Lung (tissue), 12 donors: ENCODE results near the gene KIF20A. TPM values are rescaled to one million over a fixed set of nuclear protein-coding genes. Genes with fewer than 3 reads are reported as not detected.

ENCODE experiments used
- ATAC-seq: fragments of 200-7000 bp; cut with Tn5 transposase; one replicate; pipeline ENCODE4 v1.9.1; 2020; ENCODE audit warnings: moderate number of reproducible peaks; ENCODE audit not compliant: insufficient read depth, low FRiP score
- DNase-seq, 3 donors: peaks; one replicate each; pipeline ENCODE4 v3.0.0-alpha.2; 2013 to 2017
- H3K27ac ChIP-seq, 2 donors: one replicate each; pipeline ENCODE4 v1.5.1; 2013; ENCODE audit warnings: mild to moderate bottlenecking in 2 of 2, moderate library complexity in 2 of 2, control low read depth in 1 of 2, inconsistent platforms in 1 of 2, low read depth in 1 of 2, low read length in 1 of 2
- H3K27me3 ChIP-seq, 3 donors: one replicate each; pipeline ENCODE4 v1.5.1; 2013; ENCODE audit warnings: low read length in 2 of 3; ENCODE audit not compliant: control insufficient read depth in 3 of 3, insufficient read depth in 3 of 3
- H3K36me3 ChIP-seq, 4 donors: one replicate each; pipeline ENCODE4 v1.5.1; 2013; ENCODE audit warnings: low read length in 4 of 4, mild to moderate bottlenecking in 1 of 4, moderate library complexity in 1 of 4; ENCODE audit not compliant: control insufficient read depth in 4 of 4, insufficient read depth in 4 of 4
- H3K4me1 ChIP-seq, 5 donors: one replicate each; pipeline ENCODE4 v1.5.1; 2013; ENCODE audit warnings: low read length in 5 of 5, mild to moderate bottlenecking in 2 of 5, moderate library complexity in 1 of 5; ENCODE audit not compliant: control insufficient read depth in 5 of 5, insufficient read depth in 5 of 5
- H3K4me3 ChIP-seq: one replicate; pipeline ENCODE4 v1.5.1; 2013; ENCODE audit warnings: mild to moderate bottlenecking, control low read depth, moderate library complexity
- H3K9ac ChIP-seq, 2 donors: one replicate each; pipeline ENCODE4 v1.5.1; 2013; ENCODE audit warnings: low read length in 2 of 2, control low read depth in 1 of 2; ENCODE audit not compliant: insufficient read depth in 1 of 2
- H3K9me3 ChIP-seq, 4 donors: one replicate each; pipeline ENCODE4 v1.5.1; 2013; ENCODE audit warnings: low read length in 3 of 4, mild to moderate bottlenecking in 1 of 4, moderate library complexity in 1 of 4; ENCODE audit not compliant: control insufficient read depth in 4 of 4, insufficient read depth in 3 of 4
- WGBS, 2 donors: extraction: QIAGEN DNeasy Blood & Tissue Kit; methylation state at CpG; one replicate each; pipeline ENCODE4 v1.1.7; 2013; 5-methylcytosine and 5-hydroxymethylcytosine counted together
- polyA plus RNA-seq, 2 donors: library from polyadenylated mRNA; stranded (reverse); fragments of 200-250 nt; gene quantifications; one replicate each; pipeline ENCODE4 v1.2.1, GENCODE V29; 2013
- total RNA-seq, 2 donors: library from RNA; depleted of rRNA in 1 of 2; stranded (reverse); fragments of >200 nt in 1 of 2; gene quantifications; one replicate each; pipeline ENCODE4 v1.2.1, GENCODE V29; 2014 to 2021
- TF ChIP-seq, protein P1 (sequence below): IDR thresholded peaks from 2 replicates; pipeline ENCODE4 v1.5.1; 2012; ENCODE audit warnings: mild to moderate bottlenecking; ENCODE audit errors: control extremely low read depth, extremely low read depth
- donor health status: control.
- donor health status: control.
- donor health status: Bipolar disorder and iron deficiency.
- donor health status: healthy.
- donor health status: DM: yes; HTN: yes; CAD: no.

KIF20A gene
- total and polyA plus RNA-seq, 4 donors: 1.1 to 8.0 (median 1.7) TPM

DNA sequence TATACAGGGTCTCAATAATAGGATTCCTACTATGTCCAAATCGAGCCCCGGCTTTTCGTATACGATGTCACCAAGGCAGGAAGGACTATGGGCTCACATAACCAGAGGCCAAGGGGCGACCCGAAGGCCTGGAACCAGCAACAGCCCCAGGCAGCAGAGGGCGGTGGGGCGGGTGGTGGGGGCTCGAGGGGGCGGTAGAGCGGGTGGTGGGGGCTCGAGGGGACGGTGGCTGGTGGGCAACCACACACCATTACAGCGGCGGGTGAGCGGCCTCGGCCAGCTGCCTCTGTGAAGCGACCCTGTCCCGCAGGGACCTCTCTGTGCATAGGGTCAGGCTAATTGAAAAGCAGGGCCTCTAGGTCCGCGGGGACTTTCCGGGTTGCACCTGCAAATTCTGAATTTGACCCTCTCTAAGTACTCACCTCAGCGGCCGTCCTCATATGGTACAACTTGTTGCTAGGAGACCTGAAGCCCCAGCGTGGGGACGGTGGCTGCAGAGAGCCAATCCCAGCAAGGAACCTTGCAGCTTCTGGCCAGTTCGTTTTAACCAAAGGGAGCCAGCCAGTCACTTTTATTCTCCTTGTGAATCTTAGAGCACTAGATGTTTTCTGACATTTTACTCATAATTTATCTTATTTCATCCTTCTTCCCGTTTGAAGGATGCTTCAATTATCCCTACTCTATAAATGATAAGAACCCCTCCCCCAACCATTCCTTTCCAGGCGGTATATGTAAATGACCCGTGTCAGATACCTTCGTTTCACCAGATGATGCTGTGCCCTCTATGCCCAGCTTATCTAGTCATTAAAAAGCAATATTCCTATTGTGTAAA lies 39.7 kb upstream of the KIF20A start, which contains the start of gene NME5:
Gene NME5 (minus strand): TSS at position 480 of the 832 bp plus-strand sequence. CDS start 648 bp downstream, outside the sequence.
- peak; percentile 77 for ATAC-seq
- WGBS, 2 donors: 7 to 9% methylated on average over 31 of the region's 31 CpGs

DNA sequence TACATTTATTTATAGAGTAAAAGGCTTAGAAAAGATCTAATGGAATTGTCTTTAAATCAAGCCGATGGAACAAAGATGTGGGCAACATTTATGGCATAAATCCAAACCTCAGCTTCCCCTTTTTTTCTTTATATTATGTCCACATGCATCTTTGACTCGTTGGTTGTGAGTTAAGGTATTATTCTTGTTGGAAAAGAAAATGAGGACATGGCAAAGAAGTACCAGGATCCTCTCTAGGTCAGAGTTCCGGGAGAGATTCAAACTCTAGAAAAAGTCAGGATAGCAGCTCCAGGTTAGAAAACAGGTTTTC lies 39.2 kb upstream of the KIF20A start:
- TF ChIP-seq, protein P1, sequence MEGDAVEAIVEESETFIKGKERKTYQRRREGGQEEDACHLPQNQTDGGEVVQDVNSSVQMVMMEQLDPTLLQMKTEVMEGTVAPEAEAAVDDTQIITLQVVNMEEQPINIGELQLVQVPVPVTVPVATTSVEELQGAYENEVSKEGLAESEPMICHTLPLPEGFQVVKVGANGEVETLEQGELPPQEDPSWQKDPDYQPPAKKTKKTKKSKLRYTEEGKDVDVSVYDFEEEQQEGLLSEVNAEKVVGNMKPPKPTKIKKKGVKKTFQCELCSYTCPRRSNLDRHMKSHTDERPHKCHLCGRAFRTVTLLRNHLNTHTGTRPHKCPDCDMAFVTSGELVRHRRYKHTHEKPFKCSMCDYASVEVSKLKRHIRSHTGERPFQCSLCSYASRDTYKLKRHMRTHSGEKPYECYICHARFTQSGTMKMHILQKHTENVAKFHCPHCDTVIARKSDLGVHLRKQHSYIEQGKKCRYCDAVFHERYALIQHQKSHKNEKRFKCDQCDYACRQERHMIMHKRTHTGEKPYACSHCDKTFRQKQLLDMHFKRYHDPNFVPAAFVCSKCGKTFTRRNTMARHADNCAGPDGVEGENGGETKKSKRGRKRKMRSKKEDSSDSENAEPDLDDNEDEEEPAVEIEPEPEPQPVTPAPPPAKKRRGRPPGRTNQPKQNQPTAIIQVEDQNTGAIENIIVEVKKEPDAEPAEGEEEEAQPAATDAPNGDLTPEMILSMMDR: no peak
- no peak for DNase-seq
- no peak overlapping the region for H3K27ac ChIP-seq
- H3K9ac ChIP-seq: no peak overlapping the region
- H3K4me1 ChIP-seq: peaks cover 0 to 3% (median 0%) of the 10 kb centered on the region in 5 donors
- H3K36me3 ChIP-seq: no peaks in the 10 kb centered on the region
- no peak overlapping the region for H3K4me3 ChIP-seq
- WGBS, 2 donors: 36 to 53% methylated on average over 3 of the region's 3 CpGs
- no peak for ATAC-seq
- H3K9me3 ChIP-seq: no peaks in the 10 kb centered on the region
- no peaks in the 10 kb centered on the region for H3K27me3 ChIP-seq

More for the DNA sequence above, 39.7 kb upstream of the KIF20A start, which contains the start of gene NME5:
- TF ChIP-seq, protein P1: no peak
- H3K9ac ChIP-seq: peak within 1 kb of the TSS; percentile 16 to 38
- no peaks in the 10 kb centered on the region for H3K9me3 ChIP-seq
- no peaks in the 10 kb centered on the region for H3K27me3 ChIP-seq
- H3K36me3 ChIP-seq: no peaks in the 10 kb centered on the region
- no peak within 1 kb of the TSS for H3K27ac ChIP-seq
- H3K4me1 ChIP-seq: peaks cover 0 to 3% (median 0%) of the 10 kb centered on the region in 5 donors
- DNase-seq: peak; percentile 77 to 81 (median 79)
- peak within 1 kb of the TSS; percentile 54 for H3K4me3 ChIP-seq

DNA sequence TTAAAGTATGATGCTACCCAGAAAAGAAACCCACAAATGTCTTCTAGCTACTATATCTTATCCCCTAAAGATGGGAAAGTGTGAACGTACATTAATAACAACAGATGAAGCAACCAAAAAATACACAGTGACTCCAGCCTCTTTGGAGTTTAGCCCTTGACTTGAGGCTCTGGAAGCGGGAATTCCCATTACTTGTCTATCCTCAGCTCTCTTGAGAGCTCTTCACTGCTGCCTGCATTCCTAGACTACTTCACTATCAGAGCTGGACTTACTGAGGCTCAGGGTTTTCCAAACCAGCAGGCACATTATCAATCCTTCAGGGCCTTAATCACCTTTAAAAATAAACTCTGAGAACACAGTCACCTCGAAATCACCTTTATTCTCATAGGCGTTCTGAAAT lies 38.6 kb upstream of the KIF20A start:
- Histone ChIP-seq H3K9ac (no peak overlapping the region), H3K36me3 (no peaks in the 10 kb centered on the region), H3K27ac (no peak overlapping the region), H3K4me3 (no peak overlapping the region), H3K9me3 (no peaks in the 10 kb centered on the region), H3K4me1 (peaks cover 0 to 3% (median 0%) of the 10 kb centered on the region in 5 donors), H3K27me3 (no peaks in the 10 kb centered on the region)
- DNase-seq (no peak), ATAC-seq (no peak)
- 64 to 75% methylated on average over 4 of the region's 4 CpGs for WGBS, 2 donors
- TF ChIP-seq, protein P1: no peak
